Left lung (tissue), 10 donors: ENCODE measurements around the gene ADCK2. TPM values are rescaled to one million over a fixed set of nuclear protein-coding genes. Genes with fewer than 3 reads are reported as not detected.
"Not testable (repeated sequence)": the region's sequence is repeated elsewhere in the genome, so short reads cannot be mapped to it uniquely, and the experiment has no call there.

Experiments
- ATAC-seq: fragments of 200-7000 bp; cut with Tn5 transposase; one replicate; pipeline ENCODE4 v1.9.1; 2020; ENCODE audit warnings: moderate library complexity
- DNase-seq, 4 donors: peaks; one replicate each; pipeline ENCODE4 v3.0.0-alpha.2; 2013 to 2020
- H3K27ac ChIP-seq, 2 donors: fragments of 200-600 bp; sonication (generic) in 1 of 2; one replicate each; pipeline versions ENCODE4 v1.5.0 to v1.8.0; 2020 to 2021
- H3K27me3 ChIP-seq, 2 donors: fragments of 200-600 bp; sonication (generic) in 1 of 2; one replicate each; pipeline versions ENCODE4 v1.5.0 to v1.8.0; 2020 to 2021
- H3K36me3 ChIP-seq, 2 donors: fragments of 200-600 bp; sonication (generic) in 1 of 2; one replicate each; pipeline versions ENCODE4 v1.5.0 to v1.8.0; 2020 to 2021
- H3K4me1 ChIP-seq, 2 donors: fragments of 200-600 bp; one replicate each; pipeline ENCODE4 v1.8.0; 2021
- H3K4me3 ChIP-seq, 2 donors: fragments of 200-600 bp; sonication (generic) in 1 of 2; one replicate each; pipeline versions ENCODE4 v1.5.0 to v1.8.0; 2020 to 2021; ENCODE audit warnings: mild to moderate bottlenecking in 1 of 2
- H3K9me3 ChIP-seq, 2 donors: fragments of 200-600 bp; sonication (generic) in 1 of 2; one replicate each; pipeline versions ENCODE4 v1.5.0 to v1.8.0; 2020 to 2021
- CTCF ChIP-seq, 2 donors: fragments of 200-600 bp; sonication (generic) in 1 of 2; IDR thresholded peaks; one replicate each; pipeline versions ENCODE4 v1.5.0 to v1.8.0; 2021; ENCODE audit warnings: antibody characterized with exemption in 2 of 2
- intact Hi-C, 2 donors: fragments of 100-400 bp; cut with DNase I; formaldehyde crosslinking; loops; one replicate each; pipeline versions ENCODE4 v1.11.2 to v1.14.2; 2022
- polyA plus RNA-seq, 6 donors: library from polyadenylated mRNA; unstranded; fragments of 120-200 nt; gene quantifications; one replicate each; pipeline ENCODE4 v1.2.1, GENCODE V29; 2013; ENCODE audit not compliant: insufficient read length in 6 of 6
- total RNA-seq, 2 donors: library from RNA; stranded (reverse); fragmentation: NEBNext Ultra II Directional; extraction: Animal tissue kit (Norgen Biotek cat#: 25700); gene quantifications; one replicate each; pipeline ENCODE4 v1.2.1, GENCODE V29; 2021
- donor health status: DM: no; HTN: yes; CAD: no.
- donor health status: DM: no; HTN: no; CAD: no.

The ADCK2 gene
- total and polyA plus RNA-seq, 8 donors = 14.5 to 22.0 (median 17.7) TPM

DNA sequence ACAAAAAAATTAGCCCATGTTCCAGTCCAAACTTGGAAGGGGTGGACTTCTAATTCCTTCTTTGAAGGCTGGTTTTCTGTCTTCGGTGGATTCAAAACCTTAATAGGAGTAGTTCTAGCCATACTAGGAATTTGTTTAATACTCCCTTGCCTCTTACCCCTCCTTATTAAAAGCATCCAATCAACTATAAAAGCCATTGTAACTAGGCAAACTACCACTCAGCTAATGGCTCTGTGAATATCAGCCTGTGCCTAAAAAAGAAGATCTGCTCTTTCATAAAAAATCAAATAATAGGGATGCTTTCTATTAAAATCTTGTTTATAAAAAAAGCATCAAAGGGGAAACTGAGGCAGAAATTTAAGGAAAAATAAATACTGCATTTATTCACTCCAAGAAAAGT lies 4.1 kb upstream of the ADCK2 start:
- no peak overlapping the region for H3K4me3 ChIP-seq
- intact Hi-C loops = no loop called here
- H3K27me3 ChIP-seq = no peaks in the 10 kb centered on the region
- H3K36me3 ChIP-seq = no peaks in the 10 kb centered on the region
- TF ChIP-seq CTCF (IDR thresholded peaks at IDR 0.05) = no peak
- no peak overlapping the region for H3K27ac ChIP-seq
- H3K4me1 ChIP-seq = peaks cover 0 to 12% of the 10 kb centered on the region in 2 donors
- no peak for ATAC-seq
- DNase-seq = no peak
- H3K9me3 ChIP-seq = no peaks in the 10 kb centered on the region

- H3K27me3 ChIP-seq = no peaks in the 10 kb centered on the region
- TF ChIP-seq CTCF (IDR thresholded peaks at IDR 0.05) = no peak
- no peak overlapping the region for H3K4me3 ChIP-seq
- H3K4me1 ChIP-seq = peaks cover 3 to 19% of the 10 kb centered on the region in 2 donors
- no peak overlapping the region for H3K27ac ChIP-seq
- DNase-seq (no peak), ATAC-seq (no peak)
- H3K9me3 ChIP-seq = no peaks in the 10 kb centered on the region
- H3K36me3 ChIP-seq = no peaks in the 10 kb centered on the region
- intact Hi-C loops = no loop called here
These were observed 3.4 kb upstream of the ADCK2 start for GRCh38 chr7:140669352-140669751.

GRCh38 chr7:140669862-140670261 lies 2.9 kb upstream of the ADCK2 start:
- H3K27me3 ChIP-seq, H3K27ac ChIP-seq, H3K4me3 ChIP-seq, H3K9me3 ChIP-seq, intact Hi-C loops, H3K36me3 ChIP-seq, ATAC-seq, DNase-seq: not testable (repeated sequence)
- peaks cover 3 to 24% of the 10 kb centered on the region in 2 donors for H3K4me1 ChIP-seq

DNA sequence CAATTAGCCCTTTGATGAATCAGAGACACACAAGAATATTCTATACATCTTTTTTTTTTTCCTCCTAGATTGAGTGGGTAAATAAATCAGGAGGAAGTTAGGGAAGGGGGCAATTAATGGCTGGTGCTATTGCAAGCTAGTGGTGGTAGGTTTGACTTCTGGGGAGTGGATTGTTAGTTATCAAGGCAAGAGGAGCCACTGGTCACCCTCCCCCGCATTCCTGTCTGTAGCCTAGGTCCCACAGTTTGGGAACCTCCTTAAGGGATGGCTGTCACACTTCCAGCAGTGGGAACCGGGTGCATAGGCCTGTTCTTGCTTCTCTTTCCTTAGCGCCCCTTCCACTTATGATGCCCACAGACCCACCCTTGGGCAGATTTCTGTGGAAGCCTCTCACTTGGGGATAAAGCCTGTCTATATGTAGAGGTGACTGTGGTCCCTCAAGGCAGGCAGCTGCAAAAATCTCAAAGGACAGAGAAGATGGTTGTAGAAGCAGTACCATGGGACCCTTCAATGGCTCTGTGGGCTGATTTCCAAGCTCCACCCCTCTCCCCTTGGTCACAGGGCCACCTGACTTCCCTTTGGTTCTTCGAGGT lies 2.3 kb upstream of the ADCK2 start:
- intact Hi-C loops = no loop called here
- ATAC-seq = no peak
- no peak for DNase-seq

GRCh38 chr7:140671966-140672365 lies 779 bp upstream of the ADCK2 start:
- intact Hi-C loops = no loop called here

More for the DNA sequence above, 2.3 kb upstream of the ADCK2 start:
- H3K4me3 ChIP-seq = no peak overlapping the region
- no peaks in the 10 kb centered on the region for H3K27me3 ChIP-seq
- no peak for TF ChIP-seq CTCF (IDR thresholded peaks at IDR 0.05)
- peaks cover 3 to 30% of the 10 kb centered on the region in 2 donors for H3K4me1 ChIP-seq
- no peak overlapping the region for H3K27ac ChIP-seq
- H3K36me3 ChIP-seq = no peaks in the 10 kb centered on the region
- H3K9me3 ChIP-seq = no peaks in the 10 kb centered on the region

More at GRCh38 chr7:140671966-140672365, 779 bp upstream of the ADCK2 start:
- DNase-seq (no peak), ATAC-seq (no peak)
- H3K9me3 ChIP-seq = no peaks in the 10 kb centered on the region
- H3K27me3 ChIP-seq = no peaks in the 10 kb centered on the region
- no peak overlapping the region for H3K4me3 ChIP-seq
- H3K27ac ChIP-seq = no peak overlapping the region
- no peak for TF ChIP-seq CTCF (IDR thresholded peaks at IDR 0.05)
- H3K4me1 ChIP-seq = peaks cover 3 to 34% of the 10 kb centered on the region in 2 donors
- no peaks in the 10 kb centered on the region for H3K36me3 ChIP-seq
